Lower lobe of right lung (tissue), 2 donors: ENCODE results near the gene ABCD1. TPM values are rescaled to one million over a fixed set of nuclear protein-coding genes. Genes with fewer than 3 reads are reported as not detected.
A peak's percentile ranks its signal among the peaks of the same experiment; 100 is the strongest.
"Not testable (repeated sequence)": the region's sequence is repeated elsewhere in the genome, so short reads cannot be mapped to it uniquely, and the experiment has no call there.

ENCODE experiments used
- ATAC-seq, 2 donors: fragments of 200-7000 bp; cut with Tn5 transposase; one replicate each; pipeline ENCODE4 v1.9.1; 2020 to 2022; ENCODE audit warnings: mild to moderate bottlenecking in 2 of 2, moderate library complexity in 2 of 2
- DNase-seq: peaks from one replicate; pipeline ENCODE4 v3.0.0-alpha.2; 2020
- H3K27ac ChIP-seq: fragments of 200-600 bp; one replicate; pipeline ENCODE4 v1.8.0; 2022
- H3K27me3 ChIP-seq: fragments of 200-600 bp; one replicate; pipeline ENCODE4 v1.8.0; 2022; ENCODE audit warnings: low read depth
- H3K36me3 ChIP-seq: fragments of 200-600 bp; one replicate; pipeline ENCODE4 v1.8.0; 2022; ENCODE audit warnings: mild to moderate bottlenecking
- H3K4me1 ChIP-seq: fragments of 200-600 bp; one replicate; pipeline ENCODE4 v1.8.0; 2022
- H3K4me3 ChIP-seq: fragments of 200-600 bp; one replicate; pipeline ENCODE4 v1.8.0; 2022; ENCODE audit warnings: mild to moderate bottlenecking
- H3K9me3 ChIP-seq: fragments of 200-600 bp; one replicate; pipeline ENCODE4 v1.8.0; 2022
- intact Hi-C: fragments of 100-400 bp; cut with DNase I; formaldehyde crosslinking; loops from one replicate; pipeline ENCODE4 v1.11.0; 2022
- total RNA-seq: library from RNA; stranded (reverse); fragmentation: NEBNext Ultra II Directional; extraction: Animal tissue kit (Norgen Biotek cat#: 25700); gene quantifications from one replicate; pipeline ENCODE4 v1.2.1, GENCODE V29; 2021
- TF ChIP-seq, protein P1 (sequence below): fragments of 200-600 bp; IDR thresholded peaks from one replicate; pipeline ENCODE4 v1.8.0; 2022; ENCODE audit warnings: antibody characterized with exemption, mild to moderate bottlenecking
- donor health status: DM: no; HTN: yes; CAD: no; lungs with severe emphysema.

ABCD1 gene
- total RNA-seq, 1 donor from 2014 or later, result 14.5 TPM

DNA sequence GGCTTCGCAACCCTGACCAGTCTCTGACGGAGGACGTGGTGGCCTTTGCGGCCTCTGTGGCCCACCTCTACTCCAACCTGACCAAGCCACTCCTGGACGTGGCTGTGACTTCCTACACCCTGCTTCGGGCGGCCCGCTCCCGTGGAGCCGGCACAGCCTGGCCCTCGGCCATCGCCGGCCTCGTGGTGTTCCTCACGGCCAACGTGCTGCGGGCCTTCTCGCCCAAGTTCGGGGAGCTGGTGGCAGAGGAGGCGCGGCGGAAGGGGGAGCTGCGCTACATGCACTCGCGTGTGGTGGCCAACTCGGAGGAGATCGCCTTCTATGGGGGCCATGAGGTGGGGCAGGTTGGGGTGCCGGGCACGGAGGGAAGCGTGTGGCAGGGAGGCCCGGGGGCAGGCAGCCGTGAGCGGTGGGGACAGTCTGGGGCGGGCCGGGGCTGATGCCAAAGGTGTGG, 1.2 kb downstream of the ABCD1 start:
- intact Hi-C loops, result no loop called here
- no peak for DNase-seq
- ATAC-seq, result no peak
- Histone ChIP-seq H3K4me1 (peaks cover 48% of the 10 kb centered on the region), H3K4me3 (peak overlapping the region; percentile 72), H3K27me3 (no peaks in the 10 kb centered on the region), H3K9me3 (no peaks in the 10 kb centered on the region), H3K27ac (peak overlapping the region; percentile 88), H3K36me3 (peaks cover under 1% of the 10 kb centered on the region)
- TF ChIP-seq, protein P1, sequence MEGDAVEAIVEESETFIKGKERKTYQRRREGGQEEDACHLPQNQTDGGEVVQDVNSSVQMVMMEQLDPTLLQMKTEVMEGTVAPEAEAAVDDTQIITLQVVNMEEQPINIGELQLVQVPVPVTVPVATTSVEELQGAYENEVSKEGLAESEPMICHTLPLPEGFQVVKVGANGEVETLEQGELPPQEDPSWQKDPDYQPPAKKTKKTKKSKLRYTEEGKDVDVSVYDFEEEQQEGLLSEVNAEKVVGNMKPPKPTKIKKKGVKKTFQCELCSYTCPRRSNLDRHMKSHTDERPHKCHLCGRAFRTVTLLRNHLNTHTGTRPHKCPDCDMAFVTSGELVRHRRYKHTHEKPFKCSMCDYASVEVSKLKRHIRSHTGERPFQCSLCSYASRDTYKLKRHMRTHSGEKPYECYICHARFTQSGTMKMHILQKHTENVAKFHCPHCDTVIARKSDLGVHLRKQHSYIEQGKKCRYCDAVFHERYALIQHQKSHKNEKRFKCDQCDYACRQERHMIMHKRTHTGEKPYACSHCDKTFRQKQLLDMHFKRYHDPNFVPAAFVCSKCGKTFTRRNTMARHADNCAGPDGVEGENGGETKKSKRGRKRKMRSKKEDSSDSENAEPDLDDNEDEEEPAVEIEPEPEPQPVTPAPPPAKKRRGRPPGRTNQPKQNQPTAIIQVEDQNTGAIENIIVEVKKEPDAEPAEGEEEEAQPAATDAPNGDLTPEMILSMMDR, result no peak

DNA sequence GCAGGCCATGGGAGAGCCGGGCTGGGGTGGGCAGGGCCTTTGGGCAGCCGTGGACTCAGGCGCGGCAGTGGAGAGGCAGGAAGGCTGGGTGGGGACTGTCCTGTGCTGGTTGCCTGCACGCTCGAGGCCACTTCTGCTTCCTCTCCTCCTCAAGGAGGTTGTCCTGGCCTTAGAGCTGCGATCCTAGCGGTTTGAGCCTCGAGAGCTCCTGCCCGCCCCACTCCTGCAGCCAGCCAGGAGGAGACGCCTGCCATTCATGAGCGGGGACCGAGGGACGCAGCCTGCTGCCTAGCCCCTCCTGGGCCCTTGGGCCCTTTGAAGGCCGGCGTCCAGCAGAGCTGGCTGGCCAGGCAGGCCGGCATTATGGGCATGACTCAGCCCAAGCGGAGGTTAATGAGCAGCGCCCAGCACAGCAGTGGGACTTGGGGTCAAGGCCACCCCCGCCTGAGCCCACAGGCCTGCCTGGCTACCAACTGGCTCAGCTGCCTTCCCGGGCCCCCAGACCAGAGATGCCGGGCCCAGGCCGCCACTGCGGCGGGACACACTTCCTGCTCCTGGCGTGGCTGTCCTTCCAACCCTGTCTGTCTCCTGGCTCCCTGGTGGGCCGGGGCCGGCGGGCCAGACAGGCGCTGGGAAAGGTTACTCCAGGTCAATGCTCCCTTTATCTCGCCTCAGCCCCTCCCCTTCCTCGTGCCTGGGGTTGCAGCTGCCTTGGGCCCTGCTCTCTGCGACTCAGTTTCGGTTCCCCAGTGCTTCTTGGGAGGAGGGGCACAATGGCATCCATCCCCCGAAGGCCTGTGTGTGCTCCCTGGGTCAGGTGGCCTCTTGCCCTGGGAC, 1.8 kb downstream of the ABCD1 start:
- ATAC-seq, result peak; percentile 48 to 57

DNA sequence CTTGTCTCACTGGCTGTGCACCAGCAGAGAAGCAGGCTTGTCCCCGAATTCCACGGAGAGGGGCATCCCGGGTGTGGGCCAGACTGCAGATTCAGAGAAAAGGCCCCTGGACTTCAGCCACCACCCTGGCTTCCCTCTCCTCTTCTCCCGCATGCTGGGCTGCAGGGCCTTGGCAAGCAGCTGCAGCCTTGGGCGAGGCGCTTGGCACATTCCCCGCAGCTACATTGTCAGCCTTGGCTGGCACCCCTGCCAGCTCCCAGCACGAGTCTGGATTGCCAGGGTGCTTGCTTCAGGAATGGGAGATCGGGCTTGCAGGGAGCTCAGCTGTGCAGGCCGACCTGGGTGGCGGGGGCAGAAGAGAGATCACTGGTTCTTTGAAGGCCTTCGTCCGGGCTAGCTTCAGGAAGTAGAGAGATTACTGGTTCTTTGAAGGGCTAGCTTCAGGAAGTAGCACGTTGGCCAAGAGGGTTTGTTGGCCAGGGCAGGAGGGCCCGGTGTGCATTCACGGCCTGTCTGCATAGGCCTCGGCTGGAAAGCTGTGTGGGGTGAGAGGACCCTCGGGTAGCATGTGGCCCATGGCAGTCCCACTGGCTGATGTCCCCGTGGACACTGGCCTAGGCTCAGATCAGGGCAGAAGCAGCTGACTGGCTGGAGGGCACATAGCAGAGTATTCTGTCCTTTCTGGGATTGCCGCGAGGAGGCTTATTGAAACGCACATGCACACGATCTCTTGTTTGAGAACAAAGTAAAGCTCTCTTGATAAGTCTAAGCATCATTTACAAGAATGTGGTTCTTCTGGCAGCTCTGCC, 2.7 kb downstream of the ABCD1 start:
- Histone ChIP-seq H3K9me3 (no peaks in the 10 kb centered on the region), H3K4me1 (peaks cover 44% of the 10 kb centered on the region), H3K36me3 (no peaks in the 10 kb centered on the region), H3K4me3 (peak overlapping the region; percentile 72), H3K27ac (peak overlapping the region; percentile 88), H3K27me3 (no peaks in the 10 kb centered on the region)
- DNase-seq, result peak; percentile 56
- intact Hi-C loops, result no loop called here
- TF ChIP-seq, protein P1, result no peak
- ATAC-seq, result no peak

More for the DNA sequence above, 1.8 kb downstream of the ABCD1 start:
- peak; percentile 83 for DNase-seq
- Histone ChIP-seq H3K27ac (peak overlapping the region; percentile 88), H3K9me3 (no peaks in the 10 kb centered on the region), H3K27me3 (no peaks in the 10 kb centered on the region), H3K4me1 (peaks cover 48% of the 10 kb centered on the region), H3K4me3 (peak overlapping the region; percentile 72), H3K36me3 (no peaks in the 10 kb centered on the region)
- intact Hi-C loops, result no loop called here
- TF ChIP-seq, protein P1, result no peak

DNA sequence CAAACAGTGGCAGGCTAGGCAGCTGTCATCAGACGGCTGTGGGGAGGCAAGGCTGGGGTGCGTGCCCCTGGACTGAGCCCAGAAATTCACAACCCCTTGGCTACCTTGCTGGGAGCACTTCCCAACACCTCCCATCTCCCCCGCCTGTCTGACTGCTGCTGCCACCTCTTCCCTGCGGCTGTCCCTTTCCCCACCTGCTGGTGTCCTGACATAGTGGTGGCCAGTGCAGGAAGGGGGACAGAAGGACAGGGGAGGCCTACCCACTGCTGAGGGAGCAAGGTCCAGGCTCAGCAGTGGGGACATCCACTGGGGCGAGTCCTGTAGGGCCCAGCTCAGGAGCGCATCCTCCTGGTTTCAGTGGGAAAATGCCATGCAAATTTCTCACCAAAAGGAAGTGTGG, 3.4 kb downstream of the ABCD1 start:
- no peak for DNase-seq
- Histone ChIP-seq H3K4me1 (peaks cover 37% of the 10 kb centered on the region), H3K27me3 (no peaks in the 10 kb centered on the region), H3K36me3 (no peaks in the 10 kb centered on the region), H3K9me3 (no peaks in the 10 kb centered on the region), H3K27ac (no peak overlapping the region), H3K4me3 (no peak overlapping the region)
- no peak for ATAC-seq
- TF ChIP-seq, protein P1, result no peak
- intact Hi-C loops, result no loop called here

DNA sequence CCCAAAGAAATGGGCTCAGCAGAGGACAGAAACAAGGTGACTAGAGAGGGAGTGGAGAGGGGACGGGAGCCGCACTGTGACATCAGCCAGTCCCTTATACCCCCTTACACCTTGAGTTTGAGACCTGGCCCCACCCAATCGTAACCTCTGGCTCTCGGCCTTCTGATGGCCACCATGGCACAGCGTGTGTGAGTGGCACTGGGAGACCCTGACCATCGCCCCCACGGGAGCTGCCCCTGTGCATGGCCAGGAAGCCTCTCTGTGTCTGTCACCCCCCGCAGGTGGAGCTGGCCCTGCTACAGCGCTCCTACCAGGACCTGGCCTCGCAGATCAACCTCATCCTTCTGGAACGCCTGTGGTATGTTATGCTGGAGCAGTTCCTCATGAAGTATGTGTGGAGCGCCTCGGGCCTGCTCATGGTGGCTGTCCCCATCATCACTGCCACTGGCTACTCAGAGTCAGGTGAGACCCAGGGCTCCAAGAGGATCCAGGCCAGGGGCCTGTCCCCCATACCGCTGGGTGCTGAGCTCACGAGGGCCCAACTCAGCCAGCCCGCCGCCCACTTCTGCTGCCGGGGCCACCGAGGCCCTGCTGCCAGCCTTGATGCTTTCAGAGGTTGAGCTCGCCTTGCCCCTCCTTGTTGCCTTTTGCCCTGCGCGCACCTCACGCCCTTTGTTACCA, 4.4 kb downstream of the ABCD1 start:
- ATAC-seq (no peak), DNase-seq (no peak)
- TF ChIP-seq, protein P1, result no peak
- Histone ChIP-seq H3K4me1 (peaks cover 37% of the 10 kb centered on the region), H3K27me3 (no peaks in the 10 kb centered on the region), H3K4me3 (no peak overlapping the region), H3K36me3 (no peaks in the 10 kb centered on the region), H3K9me3 (no peaks in the 10 kb centered on the region), H3K27ac (no peak overlapping the region)
- intact Hi-C loops, result no loop called here

DNA sequence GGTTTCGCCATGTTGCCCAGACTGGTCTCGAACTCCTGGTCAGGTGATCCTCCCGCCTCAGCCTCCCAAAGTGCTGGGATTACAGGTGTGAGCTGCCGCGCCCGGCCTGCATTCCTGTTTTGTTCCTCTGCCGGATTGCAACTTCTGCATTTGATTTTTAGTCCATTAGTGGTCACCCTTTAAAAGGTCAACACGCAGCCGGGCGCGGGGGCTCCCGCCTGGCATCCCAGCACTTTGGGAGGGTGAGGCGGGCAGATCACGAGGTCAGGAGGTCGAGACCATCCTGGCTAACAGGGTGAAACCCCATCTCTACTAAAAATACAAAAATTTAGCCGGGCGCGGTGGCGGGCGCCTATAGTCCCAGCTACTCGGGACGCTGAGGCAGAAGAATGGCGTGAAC, 5.5 kb downstream of the ABCD1 start:
- peaks cover 33% of the 10 kb centered on the region for H3K4me1 ChIP-seq
- H3K9me3 ChIP-seq, H3K27ac ChIP-seq, H3K27me3 ChIP-seq, ATAC-seq, intact Hi-C loops, H3K4me3 ChIP-seq, H3K36me3 ChIP-seq, DNase-seq: not testable (repeated sequence)
